ENCODE measurements around the gene CPPED1. TPM values are rescaled to one million over a fixed set of nuclear protein-coding genes. Genes with fewer than 3 reads are reported as not detected.

CPPED1 gene
- total and polyA plus RNA-seq, 8 donors, result 9.1 to 33.3 (median 9.8) TPM

DNA sequence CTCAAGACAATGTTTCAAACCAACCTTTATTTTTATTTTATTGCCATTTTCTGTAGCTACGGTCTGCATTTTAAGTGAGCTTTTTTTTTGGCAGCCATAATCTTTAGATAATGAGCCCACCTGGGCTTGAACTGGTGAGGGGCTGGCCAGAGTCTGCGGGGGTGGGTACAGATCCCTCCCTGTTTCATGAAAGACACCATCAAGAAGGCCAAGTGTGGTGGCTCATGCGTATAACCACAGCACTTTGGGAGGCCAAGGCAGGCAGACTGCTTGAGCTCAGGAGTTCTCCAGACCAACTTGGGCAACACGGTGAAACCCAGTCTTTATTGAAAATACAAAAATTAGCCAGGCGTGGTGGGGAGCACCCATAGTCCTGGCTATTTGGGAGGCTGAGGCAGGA is 113.7 kb downstream of the CPPED1 start:
- TF ChIP-seq, protein P1, sequence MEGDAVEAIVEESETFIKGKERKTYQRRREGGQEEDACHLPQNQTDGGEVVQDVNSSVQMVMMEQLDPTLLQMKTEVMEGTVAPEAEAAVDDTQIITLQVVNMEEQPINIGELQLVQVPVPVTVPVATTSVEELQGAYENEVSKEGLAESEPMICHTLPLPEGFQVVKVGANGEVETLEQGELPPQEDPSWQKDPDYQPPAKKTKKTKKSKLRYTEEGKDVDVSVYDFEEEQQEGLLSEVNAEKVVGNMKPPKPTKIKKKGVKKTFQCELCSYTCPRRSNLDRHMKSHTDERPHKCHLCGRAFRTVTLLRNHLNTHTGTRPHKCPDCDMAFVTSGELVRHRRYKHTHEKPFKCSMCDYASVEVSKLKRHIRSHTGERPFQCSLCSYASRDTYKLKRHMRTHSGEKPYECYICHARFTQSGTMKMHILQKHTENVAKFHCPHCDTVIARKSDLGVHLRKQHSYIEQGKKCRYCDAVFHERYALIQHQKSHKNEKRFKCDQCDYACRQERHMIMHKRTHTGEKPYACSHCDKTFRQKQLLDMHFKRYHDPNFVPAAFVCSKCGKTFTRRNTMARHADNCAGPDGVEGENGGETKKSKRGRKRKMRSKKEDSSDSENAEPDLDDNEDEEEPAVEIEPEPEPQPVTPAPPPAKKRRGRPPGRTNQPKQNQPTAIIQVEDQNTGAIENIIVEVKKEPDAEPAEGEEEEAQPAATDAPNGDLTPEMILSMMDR (IDR thresholded peaks at IDR 0.05), result no peak
- H3K4me3 ChIP-seq, result no peak overlapping the region
- H3K36me3 ChIP-seq, result peaks cover 0 to 13% of the 10 kb centered on the region in 2 donors
- intact Hi-C loops (cut with DNase I), result no loop called here
- ATAC-seq, result no peak
- H3K27me3 ChIP-seq, result no peaks in the 10 kb centered on the region
- DNase-seq, result no peak
- H3K9me3 ChIP-seq, result no peaks in the 10 kb centered on the region
- no peak overlapping the region for H3K27ac ChIP-seq
- H3K4me1 ChIP-seq, result no peaks in the 10 kb centered on the region

DNA sequence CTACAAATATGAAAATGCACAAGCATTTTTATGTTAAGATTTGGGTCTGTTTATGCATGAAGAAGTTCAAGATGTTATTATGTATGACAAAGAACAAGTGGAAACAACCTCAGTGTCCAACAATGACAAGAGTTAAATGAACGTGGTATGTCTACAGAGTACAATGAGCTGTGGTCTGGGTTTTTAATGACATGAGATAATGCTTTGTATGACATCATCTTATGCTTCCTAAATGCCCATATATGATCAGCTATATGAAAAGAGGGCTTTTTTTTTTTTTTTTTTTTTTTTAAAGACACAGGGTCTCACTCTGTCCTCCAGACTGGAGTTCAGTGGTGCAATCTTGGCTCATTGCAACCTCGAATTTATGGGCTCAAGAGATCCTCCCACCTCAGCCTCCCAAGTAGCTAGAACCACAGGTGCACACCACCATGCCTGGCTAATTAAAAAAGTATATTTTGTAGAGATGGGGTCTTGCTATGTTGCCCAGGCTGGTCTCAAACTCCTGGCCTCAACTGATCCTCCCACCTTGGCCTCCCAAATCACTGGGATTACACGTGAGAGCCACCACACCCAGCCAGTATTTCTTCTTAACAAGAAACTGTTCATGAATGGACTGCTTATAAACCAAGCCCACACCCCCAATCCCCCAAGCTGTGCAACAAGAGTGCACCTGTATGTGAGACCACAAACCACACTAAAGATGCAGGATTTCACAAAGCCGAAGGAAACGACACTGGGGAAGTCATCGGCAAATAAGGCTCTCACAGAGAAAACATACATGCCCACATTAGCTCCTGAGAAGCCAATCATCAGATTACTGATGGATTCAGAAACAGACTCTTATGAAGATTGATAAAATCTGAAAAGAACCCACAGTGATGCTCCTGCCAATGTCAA is 114.5 kb downstream of the CPPED1 start:
- Histone ChIP-seq H3K27ac (no peak overlapping the region), H3K9me3 (no peaks in the 10 kb centered on the region), H3K36me3 (peaks cover 0 to 13% of the 10 kb centered on the region in 2 donors), H3K4me3 (no peak overlapping the region), H3K4me1 (no peaks in the 10 kb centered on the region), H3K27me3 (no peaks in the 10 kb centered on the region)
- ATAC-seq (no peak), DNase-seq (no peak)
- TF ChIP-seq, protein P1 (IDR thresholded peaks at IDR 0.05), result no peak
- intact Hi-C loops (cut with DNase I), result no loop called here

DNA sequence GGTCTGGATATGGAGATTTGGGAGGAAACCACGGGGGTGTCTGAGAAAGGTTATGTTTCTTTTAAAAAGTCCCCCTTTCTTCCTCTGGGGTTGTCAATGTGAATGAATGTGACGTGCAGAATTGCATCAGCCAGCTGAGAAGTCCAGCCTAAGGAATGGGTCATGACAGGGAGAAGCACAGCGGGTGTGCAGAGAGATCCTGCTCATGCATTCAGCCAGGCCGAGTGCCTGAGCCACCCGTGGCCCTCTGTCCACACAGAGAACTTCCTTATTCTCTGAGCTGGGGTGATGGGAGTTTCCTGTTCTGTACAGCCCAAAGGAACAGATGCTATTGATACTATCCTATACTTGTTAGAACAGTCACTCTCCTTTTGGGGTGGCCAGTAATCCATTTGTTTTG is 117.9 kb downstream of the CPPED1 start:
- H3K4me1 ChIP-seq, result no peaks in the 10 kb centered on the region
- peaks cover 0 to 2% of the 10 kb centered on the region in 2 donors for H3K36me3 ChIP-seq
- TF ChIP-seq, protein P1 (IDR thresholded peaks at IDR 0.05), result no peak
- H3K27me3 ChIP-seq, result no peaks in the 10 kb centered on the region
- ATAC-seq (peak; percentile 66), DNase-seq (peak in 1 of 4 donors; percentile 46)
- no peak overlapping the region for H3K4me3 ChIP-seq
- no peak overlapping the region for H3K27ac ChIP-seq
- intact Hi-C loops (cut with DNase I), result no loop called here
- H3K9me3 ChIP-seq, result no peaks in the 10 kb centered on the region

DNA sequence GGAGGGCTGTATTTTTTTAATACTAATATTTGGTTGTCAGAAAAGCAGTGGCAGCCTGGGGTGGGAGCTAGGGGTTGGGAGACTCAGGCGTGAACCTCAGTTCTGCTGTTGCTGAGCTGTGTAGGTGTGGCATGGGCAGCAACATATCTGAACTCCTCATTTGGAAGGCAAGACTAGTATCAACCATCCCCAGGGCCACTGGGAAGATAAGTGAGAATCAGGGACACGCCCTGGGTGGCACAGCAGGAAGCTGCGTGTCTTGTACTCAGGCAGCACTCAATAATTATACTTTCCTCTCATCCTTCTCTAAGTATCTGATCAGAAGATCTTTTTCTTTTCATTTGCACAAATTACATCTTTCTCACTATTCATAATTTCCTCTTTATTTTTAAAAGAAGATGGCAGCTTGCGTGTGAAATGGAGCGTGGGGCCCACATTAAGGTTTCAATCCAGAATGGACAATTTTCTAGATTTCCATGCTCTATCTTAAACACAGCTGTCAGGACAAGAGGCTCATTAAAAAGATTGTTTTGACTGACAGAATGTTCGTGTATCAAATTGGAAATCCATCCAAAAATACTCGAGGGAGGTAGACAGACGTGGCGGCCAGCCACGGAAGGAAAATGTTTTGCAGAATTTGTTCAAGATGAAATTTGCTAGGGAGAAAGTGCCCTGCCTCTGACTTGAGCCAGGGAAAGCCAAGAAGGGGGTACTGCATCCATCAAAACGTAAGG is 121.1 kb downstream of the CPPED1 start:
- no peaks in the 10 kb centered on the region for H3K4me1 ChIP-seq
- no peaks in the 10 kb centered on the region for H3K27me3 ChIP-seq
- H3K36me3 ChIP-seq, result no peaks in the 10 kb centered on the region
- intact Hi-C loops (cut with DNase I), result no loop called here
- peaks cover 0 to 4% of the 10 kb centered on the region in 2 donors for H3K9me3 ChIP-seq
- no peak overlapping the region for H3K4me3 ChIP-seq
- H3K27ac ChIP-seq, result no peak overlapping the region
- TF ChIP-seq, protein P1 (IDR thresholded peaks at IDR 0.05), result no peak
- DNase-seq (no peak), ATAC-seq (no peak)

DNA sequence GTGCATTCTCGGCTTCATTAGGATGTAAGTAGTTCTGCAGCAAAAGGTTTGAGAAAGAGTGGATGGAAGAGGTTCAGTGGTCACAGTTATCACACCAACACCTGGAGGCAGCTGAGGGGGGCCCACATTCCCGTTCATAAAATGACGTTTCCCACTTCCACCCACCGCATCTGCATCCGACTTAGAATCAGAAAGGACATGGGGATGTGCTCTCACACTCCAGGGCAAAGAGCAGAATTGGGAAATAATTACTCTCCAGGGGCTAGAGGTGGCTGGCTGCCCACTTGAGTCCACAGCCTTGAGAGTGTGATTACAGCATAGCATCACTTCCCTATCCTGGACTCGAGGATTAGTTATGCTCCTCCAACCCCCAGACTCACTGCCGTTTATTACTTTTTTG is 122.0 kb downstream of the CPPED1 start:
- TF ChIP-seq, protein P1 (IDR thresholded peaks at IDR 0.05), result no peak
- no peak overlapping the region for H3K27ac ChIP-seq
- DNase-seq (no peak), ATAC-seq (no peak)
- H3K36me3 ChIP-seq, result no peaks in the 10 kb centered on the region
- H3K9me3 ChIP-seq, result peaks cover 0 to 4% of the 10 kb centered on the region in 2 donors
- H3K27me3 ChIP-seq, result no peaks in the 10 kb centered on the region
- H3K4me3 ChIP-seq, result no peak overlapping the region
- intact Hi-C loops (cut with DNase I), result no loop called here
- no peaks in the 10 kb centered on the region for H3K4me1 ChIP-seq
